HFFc6 (cell line): ENCODE measurements around the gene BTNL9. TPM values are rescaled to one million over a fixed set of nuclear protein-coding genes. Genes with fewer than 3 reads are reported as not detected.
"Not testable (repeated sequence)": the region's sequence is repeated elsewhere in the genome, so short reads cannot be mapped to it uniquely, and the experiment has no call there.

ENCODE experiments used
- DNase-seq: peaks from one replicate; pipeline ENCODE4 v3.0.0-alpha.2; 2018
- H3K27ac Mint-ChIP-seq: 2 replicates; pipeline ENCODE4 v1.8.0; 2020; ENCODE audit warnings: mild to moderate bottlenecking, mixed read lengths
- H3K27me3 Mint-ChIP-seq: 2 replicates; pipeline ENCODE4 v1.8.0; 2021; ENCODE audit warnings: mild to moderate bottlenecking, moderate library complexity, mixed read lengths; ENCODE audit not compliant: insufficient read depth
- H3K36me3 Mint-ChIP-seq: 2 replicates; pipeline ENCODE4 v1.8.0; 2021; ENCODE audit warnings: low read depth, mixed read lengths
- H3K4me1 Mint-ChIP-seq: 2 replicates; pipeline ENCODE4 v1.8.0; 2020; ENCODE audit warnings: low read depth, mixed read lengths
- H3K4me3 Mint-ChIP-seq: 2 replicates; pipeline ENCODE4 v1.8.0; 2020; ENCODE audit warnings: mild to moderate bottlenecking, moderate library complexity, mixed read lengths
- H3K9me3 Mint-ChIP-seq: 2 replicates; pipeline ENCODE4 v1.8.0; 2020; ENCODE audit warnings: mild to moderate bottlenecking, mixed read lengths
- total RNA-seq, 6 experiments: library from RNA; stranded (reverse); fragmentation: NEBNext Ultra II Directional; extraction: Animal tissue kit (Norgen Biotek cat#: 25700); gene quantifications; 2 replicates in 1 of 6; 3 replicates in 5 of 6; pipeline ENCODE4 v1.2.3, GENCODE V29; 2021
- TF ChIP-seq, protein P1 (sequence below): fragments of 200-600 bp; sonication (generic); IDR thresholded peaks from 2 replicates; pipeline ENCODE4 v1.5.0; 2021; ENCODE audit warnings: antibody characterized with exemption, mild to moderate bottlenecking

The BTNL9 gene
- total RNA-seq, 6 experiments from 2014 or later = not detected

DNA sequence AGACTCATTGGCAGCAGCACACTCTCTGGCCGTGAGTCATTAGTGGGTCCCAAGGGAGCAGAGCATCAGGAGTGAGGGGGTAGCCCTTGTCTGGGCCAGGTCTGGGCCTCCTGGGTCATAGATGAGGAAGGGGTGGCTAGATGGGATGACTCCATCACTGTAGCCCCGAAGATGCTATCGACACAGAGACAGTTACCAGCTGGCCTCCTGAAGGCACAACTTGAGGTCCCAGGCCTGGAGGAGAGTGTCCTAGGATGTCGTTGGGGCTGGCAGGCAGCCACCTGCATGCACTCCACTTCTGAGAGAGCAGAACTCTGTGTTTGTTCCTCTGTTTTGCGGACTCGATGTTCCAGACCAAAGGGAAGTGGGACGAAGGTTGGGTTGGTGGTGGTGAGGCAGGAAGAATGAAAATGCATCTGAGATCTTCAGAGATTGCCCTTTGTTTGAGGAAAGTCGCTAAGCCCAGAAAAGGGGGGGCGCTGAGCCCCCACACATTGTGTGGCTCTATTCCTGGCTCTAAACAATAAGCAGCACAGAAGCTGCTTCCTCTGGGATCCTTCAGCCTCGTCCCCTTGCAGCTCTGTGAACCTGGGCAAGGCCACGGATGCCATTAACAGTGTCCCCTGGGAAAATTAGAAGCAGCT lies 4.7 kb downstream of the BTNL9 start:
- no peak for DNase-seq
- no peaks in the 10 kb centered on the region for H3K36me3 Mint-ChIP-seq
- H3K27ac Mint-ChIP-seq = no peak overlapping the region
- TF ChIP-seq, protein P1, sequence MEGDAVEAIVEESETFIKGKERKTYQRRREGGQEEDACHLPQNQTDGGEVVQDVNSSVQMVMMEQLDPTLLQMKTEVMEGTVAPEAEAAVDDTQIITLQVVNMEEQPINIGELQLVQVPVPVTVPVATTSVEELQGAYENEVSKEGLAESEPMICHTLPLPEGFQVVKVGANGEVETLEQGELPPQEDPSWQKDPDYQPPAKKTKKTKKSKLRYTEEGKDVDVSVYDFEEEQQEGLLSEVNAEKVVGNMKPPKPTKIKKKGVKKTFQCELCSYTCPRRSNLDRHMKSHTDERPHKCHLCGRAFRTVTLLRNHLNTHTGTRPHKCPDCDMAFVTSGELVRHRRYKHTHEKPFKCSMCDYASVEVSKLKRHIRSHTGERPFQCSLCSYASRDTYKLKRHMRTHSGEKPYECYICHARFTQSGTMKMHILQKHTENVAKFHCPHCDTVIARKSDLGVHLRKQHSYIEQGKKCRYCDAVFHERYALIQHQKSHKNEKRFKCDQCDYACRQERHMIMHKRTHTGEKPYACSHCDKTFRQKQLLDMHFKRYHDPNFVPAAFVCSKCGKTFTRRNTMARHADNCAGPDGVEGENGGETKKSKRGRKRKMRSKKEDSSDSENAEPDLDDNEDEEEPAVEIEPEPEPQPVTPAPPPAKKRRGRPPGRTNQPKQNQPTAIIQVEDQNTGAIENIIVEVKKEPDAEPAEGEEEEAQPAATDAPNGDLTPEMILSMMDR = no peak
- no peaks in the 10 kb centered on the region for H3K9me3 Mint-ChIP-seq
- no peak overlapping the region for H3K4me3 Mint-ChIP-seq
- no peaks in the 10 kb centered on the region for H3K4me1 Mint-ChIP-seq
- peaks cover 25% of the 10 kb centered on the region for H3K27me3 Mint-ChIP-seq

DNA sequence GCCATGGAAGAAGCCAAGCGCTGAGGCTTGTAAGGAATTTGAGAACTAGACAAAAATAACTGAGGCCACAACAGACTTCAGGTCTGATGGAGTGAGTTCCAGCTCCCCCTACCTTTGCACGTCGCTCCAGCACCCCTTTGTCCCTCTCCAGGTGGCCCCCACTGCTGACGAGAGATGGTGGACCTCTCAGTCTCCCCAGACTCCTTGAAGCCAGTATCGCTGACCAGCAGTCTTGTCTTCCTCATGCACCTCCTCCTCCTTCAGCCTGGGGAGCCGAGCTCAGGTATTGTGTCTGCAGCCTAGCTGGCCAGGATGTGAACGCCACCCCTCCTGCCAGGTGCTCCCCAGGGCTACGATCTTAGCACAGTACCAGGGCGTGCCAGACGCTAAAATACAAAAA lies 5.2 kb downstream of the BTNL9 start:
- Mint-ChIP-seq H3K27ac (no peak overlapping the region), H3K9me3 (no peaks in the 10 kb centered on the region), H3K4me3 (no peak overlapping the region), H3K27me3 (peaks cover 24% of the 10 kb centered on the region), H3K36me3 (no peaks in the 10 kb centered on the region), H3K4me1 (no peaks in the 10 kb centered on the region)
- no peak for DNase-seq
- TF ChIP-seq, protein P1 = no peak

DNA sequence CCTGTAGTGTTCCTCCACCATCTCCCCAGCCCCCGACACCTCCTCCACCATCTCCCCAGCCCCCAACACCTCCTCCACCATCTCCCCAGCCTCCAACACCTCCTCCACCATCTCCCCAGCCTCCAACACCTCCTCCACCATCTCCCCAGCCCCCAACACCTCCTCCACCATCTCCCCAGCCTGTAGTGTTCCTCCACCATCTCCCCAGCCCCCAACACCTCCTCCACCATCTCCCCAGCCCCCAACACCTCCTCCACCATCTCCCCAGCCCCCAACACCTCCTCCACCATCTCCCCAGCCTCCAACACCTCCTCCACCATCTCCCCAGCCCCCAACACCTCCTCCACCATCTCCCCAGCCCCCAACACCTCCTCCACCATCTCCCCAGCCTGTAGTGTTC lies 5.8 kb downstream of the BTNL9 start:
- H3K4me3 Mint-ChIP-seq, H3K4me1 Mint-ChIP-seq, H3K9me3 Mint-ChIP-seq, H3K27ac Mint-ChIP-seq, H3K36me3 Mint-ChIP-seq, DNase-seq: not testable (repeated sequence)
- H3K27me3 Mint-ChIP-seq = peaks cover 28% of the 10 kb centered on the region

DNA sequence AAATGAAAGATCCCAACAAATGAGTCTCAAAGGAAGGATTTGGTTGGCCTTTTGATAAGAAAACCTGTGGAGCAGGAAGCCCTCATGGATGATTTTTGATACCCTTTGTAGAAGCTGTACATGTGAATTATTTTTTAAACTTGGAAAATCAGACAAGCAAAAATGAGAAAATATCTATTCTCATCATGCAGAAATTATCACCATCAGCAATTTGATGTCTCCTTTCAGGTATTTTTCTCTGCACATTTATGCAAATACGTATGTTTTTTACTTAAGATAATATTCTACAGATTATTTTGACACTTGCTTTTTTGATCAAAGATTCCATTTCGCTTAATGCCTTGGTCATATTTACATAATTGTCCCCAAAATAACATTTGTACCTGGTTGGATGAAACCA lies 7.2 kb downstream of the BTNL9 start:
- Mint-ChIP-seq H3K27me3 (peaks cover 32% of the 10 kb centered on the region), H3K4me3 (no peak overlapping the region), H3K4me1 (peaks cover 4% of the 10 kb centered on the region; the same call in 1 of the 2 replicates), H3K36me3 (no peaks in the 10 kb centered on the region), H3K9me3 (no peaks in the 10 kb centered on the region), H3K27ac (no peak overlapping the region)
- DNase-seq = no peak
- TF ChIP-seq, protein P1 = no peak

DNA sequence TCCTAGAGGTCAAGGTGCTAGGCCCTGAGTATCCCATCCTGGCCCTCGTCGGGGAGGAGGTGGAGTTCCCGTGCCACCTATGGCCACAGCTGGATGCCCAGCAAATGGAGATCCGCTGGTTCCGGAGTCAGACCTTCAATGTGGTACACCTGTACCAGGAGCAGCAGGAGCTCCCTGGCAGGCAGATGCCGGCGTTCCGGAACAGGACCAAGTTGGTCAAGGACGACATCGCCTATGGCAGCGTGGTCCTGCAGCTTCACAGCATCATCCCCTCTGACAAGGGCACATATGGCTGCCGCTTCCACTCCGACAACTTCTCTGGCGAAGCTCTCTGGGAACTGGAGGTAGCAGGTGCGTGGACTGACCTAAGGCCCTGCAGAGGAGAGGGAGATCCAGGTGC lies 7.9 kb downstream of the BTNL9 start:
- Mint-ChIP-seq H3K36me3 (no peaks in the 10 kb centered on the region), H3K4me3 (no peak overlapping the region), H3K4me1 (peaks cover 6% of the 10 kb centered on the region; the same call in 1 of the 2 replicates), H3K27ac (no peak overlapping the region), H3K27me3 (peaks cover 30% of the 10 kb centered on the region), H3K9me3 (no peaks in the 10 kb centered on the region)
- no peak for DNase-seq
- TF ChIP-seq, protein P1 = no peak

DNA sequence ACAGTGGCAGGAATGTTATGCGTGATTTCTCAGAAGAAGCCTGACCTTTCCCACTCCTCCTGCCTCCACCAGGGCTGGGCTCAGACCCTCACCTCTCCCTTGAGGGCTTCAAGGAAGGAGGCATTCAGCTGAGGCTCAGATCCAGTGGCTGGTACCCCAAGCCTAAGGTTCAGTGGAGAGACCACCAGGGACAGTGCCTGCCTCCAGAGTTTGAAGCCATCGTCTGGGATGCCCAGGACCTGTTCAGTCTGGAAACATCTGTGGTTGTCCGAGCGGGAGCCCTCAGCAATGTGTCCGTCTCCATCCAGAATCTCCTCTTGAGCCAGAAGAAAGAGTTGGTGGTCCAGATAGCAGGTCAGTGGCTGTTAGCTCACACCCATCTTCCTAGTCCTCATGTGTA lies 9.9 kb downstream of the BTNL9 start:
- Mint-ChIP-seq H3K36me3 (no peaks in the 10 kb centered on the region), H3K27ac (no peak overlapping the region)
- TF ChIP-seq, protein P1 = no peak

More for the DNA sequence above, 9.9 kb downstream of the BTNL9 start:
- H3K4me3 Mint-ChIP-seq = no peak overlapping the region
- peaks cover 43% of the 10 kb centered on the region for H3K27me3 Mint-ChIP-seq
- H3K9me3 Mint-ChIP-seq = no peaks in the 10 kb centered on the region
- peaks cover 6% of the 10 kb centered on the region; the same call in 1 of the 2 replicates for H3K4me1 Mint-ChIP-seq
- no peak for DNase-seq
